HL-60 (cell line): ENCODE measurements around the gene TMEM163.

ENCODE experiments used
- CTCF ChIP-seq: IDR thresholded peaks from one replicate; pipeline ENCODE4 v1.5.1; 2011; ENCODE audit warnings: low read length, control low read depth, inconsistent platforms; ENCODE audit not compliant: insufficient read depth
- POLR2AphosphoS5 ChIP-seq: IDR thresholded peaks from 2 replicates; pipeline ENCODE4 v1.6.1; 2012; ENCODE audit warnings: low read depth

GRCh38 chr2:134440336-134440909, 278.4 kb downstream of the TMEM163 start:
- TF ChIP-seq CTCF (no peak), POLR2AphosphoS5 (no peak)
